GM13976 (cell line): ENCODE data around the gene REN.
A peak's percentile ranks its signal among the peaks of the same experiment; 100 is the strongest.

Experiments
- DNase-seq: peaks from one replicate; pipeline ENCODE4 v3.0.0; 2012; ENCODE audit warnings: low spot score
- CTCF ChIP-seq: IDR thresholded peaks from 2 replicates; pipeline ENCODE4 v1.5.1; 2012; ENCODE audit warnings: borderline replicate concordance, mild to moderate bottlenecking; ENCODE audit not compliant: insufficient read depth; ENCODE audit errors: extremely low read depth, missing control alignments, control extremely low read depth
- in situ Hi-C: fragments of 300-500 bp; cut with MboI; formaldehyde crosslinking; loops from one replicate; pipeline ENCODE4 v1.12.0; 2022; ENCODE audit warnings: low sequenced_read_pairs, mixed read lengths, inconsistent platforms; ENCODE audit not compliant: unreplicated experiment

The REN gene

GRCh38 chr1:204128464-204128963 lies 37.6 kb downstream of the REN start:
- no peak for TF ChIP-seq CTCF
- DNase-seq = no peak
- in situ Hi-C loops = loop anchor here (5.0 kb wide), 1 partner anchor 261 kb away; no protein-coding TSS in a partner anchor

- TF ChIP-seq CTCF = peak; percentile 19
- in situ Hi-C loops = loop anchor here (5.0 kb wide), 1 partner anchor 260 kb away; no protein-coding TSS in a partner anchor
- DNase-seq = no peak
Measured at GRCh38 chr1:204127597-204128242, 38.4 kb downstream of the REN start.

- in situ Hi-C loops = loop anchor here (5.0 kb wide), 1 partner anchor 260 kb away; no protein-coding TSS in a partner anchor
- no peak for TF ChIP-seq CTCF
- no peak for DNase-seq
Measured at GRCh38 chr1:204126956-204127355, 39.2 kb downstream of the REN start.

- DNase-seq = no peak
- in situ Hi-C loops = loop anchor here (5.0 kb wide), 1 partner anchor 259 kb away; no protein-coding TSS in a partner anchor
- TF ChIP-seq CTCF = no peak
Measured at GRCh38 chr1:204126386-204126785, 39.8 kb downstream of the REN start.

- no peak for DNase-seq
- in situ Hi-C loops = loop anchor here (5.0 kb wide), 1 partner anchor 259 kb away; no protein-coding TSS in a partner anchor
- TF ChIP-seq CTCF = no peak
Measured at GRCh38 chr1:204125759-204126351, 40.3 kb downstream of the REN start.

- TF ChIP-seq CTCF = no peak
- in situ Hi-C loops = loop anchor here (5.0 kb wide), 1 partner anchor 257 kb away; no protein-coding TSS in a partner anchor
- no peak for DNase-seq
Measured at GRCh38 chr1:204124639-204125038, 41.5 kb downstream of the REN start.
